ENCODE measurements around the gene NCAPD2.

- TF ChIP-seq POLR2A (IDR thresholded peaks at IDR 0.05) (no peak), CTCF (IDR thresholded peaks at IDR 0.05) (no peak)
These were observed 27.7 kb upstream of the NCAPD2 start for GRCh38 chr12:6466184-6466573.
